G401 (cell line): Measurements from ENCODE around the gene NPB. TPM values are rescaled to one million over a fixed set of nuclear protein-coding genes. Genes with fewer than 3 reads are reported as not detected.

ENCODE experiments used
- DNase-seq: peaks from one replicate; pipeline ENCODE4 v3.0.0-alpha.2; 2015; ENCODE audit warnings: low spot score
- in situ Hi-C: cut with HindIII; loops from 2 replicates; pipeline ENCODE4 v1.10.0; 2016; ENCODE audit warnings: low sequenced_read_pairs, mixed read lengths
- total RNA-seq: library from RNA; depleted of rRNA; stranded (reverse); fragments of >200 nt; shearing (Covaris generic); gene quantifications from 2 replicates; pipeline ENCODE4 v1.2.3, GENCODE V29; 2014

The NPB gene
- total RNA-seq, 1 experiment from 2014 or later: 0.41 TPM

DNA sequence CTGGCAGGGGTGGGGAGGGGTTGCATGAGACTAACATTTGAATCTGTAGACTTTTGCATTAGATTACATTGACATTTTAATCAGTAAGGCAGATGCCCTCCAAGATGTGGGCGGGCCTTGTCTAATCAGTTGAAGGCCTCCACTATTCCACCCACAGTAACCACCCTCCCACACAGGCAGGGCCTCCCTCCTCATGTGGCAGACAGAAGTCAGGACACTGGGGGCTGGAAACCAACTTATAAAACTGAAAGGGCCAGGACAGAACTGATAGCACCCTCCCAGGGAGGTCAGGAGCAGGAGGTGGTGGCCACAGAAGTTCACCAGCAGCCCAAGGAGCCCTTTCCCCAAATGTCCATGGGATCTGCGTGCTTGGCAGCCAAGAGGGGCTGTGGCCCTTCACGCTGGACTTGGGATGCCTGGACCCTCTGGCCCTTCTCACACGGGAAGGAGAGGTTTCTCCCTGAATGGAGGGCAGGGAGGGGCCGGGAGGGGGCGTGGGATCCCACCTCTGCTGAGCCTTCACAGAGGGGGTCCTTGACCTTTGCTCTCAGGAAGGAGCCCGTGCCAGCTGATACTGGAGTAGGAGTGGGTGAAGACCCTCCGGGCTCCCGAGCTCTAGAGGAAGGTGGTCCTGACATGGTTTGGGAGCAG, 30.4 kb downstream of the NPB start:
- in situ Hi-C loops: no loop called here
- no peak for DNase-seq

DNA sequence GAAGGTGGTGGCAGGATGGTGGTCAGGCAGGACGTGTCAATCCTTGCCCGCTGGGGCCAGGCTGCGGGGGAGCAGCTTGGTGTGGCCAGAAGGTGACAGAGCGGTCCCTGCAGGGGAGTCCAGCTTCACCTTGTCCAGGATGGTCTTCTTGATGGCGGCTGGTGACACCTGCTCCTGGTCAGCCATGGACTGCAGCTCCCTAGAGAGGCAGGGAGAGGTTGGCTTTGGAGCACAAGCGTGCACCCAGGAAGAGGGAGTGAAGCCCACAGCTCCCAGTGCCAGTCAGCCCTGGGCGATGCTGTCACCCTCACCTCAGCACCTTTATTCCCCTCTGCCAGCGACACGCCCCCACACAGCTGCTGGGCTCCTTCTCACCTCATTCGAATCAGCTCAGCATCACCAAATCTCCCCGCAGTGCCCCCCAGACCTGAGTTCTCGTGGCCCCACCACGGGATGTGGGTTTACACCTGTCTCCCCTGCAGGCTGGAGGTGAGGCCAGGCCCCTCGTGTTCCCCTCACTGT, 31.2 kb downstream of the NPB start:
- in situ Hi-C loops: no loop called here
- no peak for DNase-seq

DNA sequence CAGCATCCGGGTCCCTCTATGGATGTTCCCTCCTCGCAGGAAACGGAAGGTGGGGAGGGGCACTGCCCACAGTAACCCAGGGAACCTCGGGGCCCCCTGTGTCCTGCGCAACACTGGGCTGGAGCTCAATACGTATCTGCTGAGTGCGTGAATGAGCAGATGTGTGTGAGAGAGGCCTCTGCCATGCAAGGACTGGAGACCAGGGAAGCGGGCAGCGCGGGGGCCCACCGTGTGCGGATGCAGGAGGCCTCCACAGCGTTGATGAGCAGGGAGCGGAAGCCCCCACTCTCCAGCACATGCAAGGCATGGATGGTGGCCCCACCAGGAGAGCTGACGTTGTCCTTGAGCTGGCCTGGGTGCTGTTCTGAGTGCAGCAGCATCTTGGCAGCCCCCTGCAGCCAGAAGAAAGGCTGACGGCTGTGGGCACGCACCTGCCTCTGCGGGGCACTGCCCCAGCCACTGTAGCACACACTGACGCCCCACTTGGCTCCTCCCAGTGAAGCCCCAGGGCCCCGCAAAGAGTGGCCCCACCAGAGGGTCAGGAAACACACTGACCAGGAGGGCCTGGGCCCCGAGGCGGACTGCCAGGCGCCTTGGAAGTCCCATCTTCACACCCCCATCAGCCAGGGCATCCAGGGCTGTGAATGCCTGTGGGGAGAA, 32.2 kb downstream of the NPB start:
- no peak for DNase-seq
- in situ Hi-C loops: no loop called here

DNA sequence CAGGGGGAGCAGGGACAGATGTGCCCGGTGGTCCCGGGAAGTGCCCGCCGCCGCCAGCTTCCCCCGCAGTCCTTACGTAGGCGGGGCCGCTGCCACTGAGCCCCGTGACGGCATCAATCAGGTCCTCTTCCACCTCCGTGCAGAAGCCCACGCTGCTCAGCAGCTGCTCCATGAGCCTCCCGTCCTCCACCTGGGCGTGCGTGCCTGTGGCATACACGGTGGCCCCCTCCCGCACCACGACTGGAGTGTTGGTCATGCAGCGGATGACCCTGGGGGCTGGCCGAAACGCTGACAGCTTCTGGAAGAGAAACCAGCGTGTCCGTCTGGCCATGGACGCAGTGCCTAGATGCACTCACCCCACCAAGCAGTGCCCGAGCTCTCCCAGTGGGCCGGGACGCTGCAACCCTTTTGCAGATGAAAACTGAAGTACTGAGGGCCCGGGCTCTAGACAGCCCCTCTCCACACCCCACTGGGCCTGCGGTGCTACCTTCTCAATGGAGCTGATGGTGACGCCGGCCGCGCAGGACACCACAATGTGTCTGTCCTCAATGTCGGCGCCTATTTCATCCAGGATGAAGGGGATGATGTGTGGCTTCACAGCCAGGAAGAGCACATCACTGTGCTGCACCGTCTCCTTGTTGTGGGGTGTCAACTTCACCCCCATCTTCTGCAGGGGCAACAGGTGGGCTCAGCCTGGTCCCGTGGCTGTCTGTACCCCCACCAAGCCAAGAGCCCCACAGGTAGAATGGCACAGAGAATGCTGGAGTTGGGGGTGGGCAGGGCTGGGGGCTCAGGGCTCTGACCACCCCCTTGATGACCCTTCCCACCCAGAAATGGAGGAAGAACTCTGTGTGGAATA, 33.0 kb downstream of the NPB start:
- DNase-seq: no peak
- in situ Hi-C loops: no loop called here

DNA sequence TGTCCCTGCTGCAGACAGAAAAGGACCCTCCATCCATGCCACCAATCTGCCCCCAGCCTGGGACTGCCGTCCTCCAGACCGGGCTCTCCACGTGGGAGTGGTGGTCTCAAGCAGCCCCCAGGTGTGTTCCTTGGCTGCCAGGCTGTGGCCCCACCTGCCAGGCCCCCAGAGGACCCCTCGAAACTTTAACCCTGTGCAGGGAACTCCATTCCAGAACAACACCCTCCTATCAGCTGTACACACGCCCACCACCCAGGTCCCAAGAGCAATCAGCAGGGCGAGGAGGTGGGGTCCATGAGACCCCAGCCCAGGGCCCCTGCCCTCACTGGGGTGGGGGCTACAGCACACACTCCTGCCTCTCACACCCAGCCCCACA, 33.7 kb downstream of the NPB start:
- DNase-seq: no peak
- in situ Hi-C loops: no loop called here

DNA sequence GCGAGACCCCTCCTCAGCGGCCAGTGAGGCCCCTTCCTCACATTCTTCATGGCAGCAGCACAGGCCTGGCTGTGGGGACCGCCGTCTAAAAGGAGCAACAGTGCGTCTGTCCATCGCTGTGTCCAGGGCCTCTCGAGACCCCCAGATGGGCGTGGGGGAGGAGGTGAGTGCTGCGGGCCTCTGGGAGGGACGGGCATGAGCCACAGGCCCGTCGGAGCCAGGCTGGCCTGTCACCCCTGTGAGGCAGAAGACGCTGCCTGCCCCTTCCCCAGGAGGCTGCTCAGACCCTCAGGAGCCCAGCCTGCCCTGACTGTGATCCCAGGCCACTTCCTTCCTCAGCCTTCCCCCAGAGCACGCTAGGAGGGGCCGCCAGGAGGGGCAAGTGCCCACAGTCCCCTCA, 37.2 kb downstream of the NPB start:
- in situ Hi-C loops: no loop called here
- DNase-seq: no peak

DNA sequence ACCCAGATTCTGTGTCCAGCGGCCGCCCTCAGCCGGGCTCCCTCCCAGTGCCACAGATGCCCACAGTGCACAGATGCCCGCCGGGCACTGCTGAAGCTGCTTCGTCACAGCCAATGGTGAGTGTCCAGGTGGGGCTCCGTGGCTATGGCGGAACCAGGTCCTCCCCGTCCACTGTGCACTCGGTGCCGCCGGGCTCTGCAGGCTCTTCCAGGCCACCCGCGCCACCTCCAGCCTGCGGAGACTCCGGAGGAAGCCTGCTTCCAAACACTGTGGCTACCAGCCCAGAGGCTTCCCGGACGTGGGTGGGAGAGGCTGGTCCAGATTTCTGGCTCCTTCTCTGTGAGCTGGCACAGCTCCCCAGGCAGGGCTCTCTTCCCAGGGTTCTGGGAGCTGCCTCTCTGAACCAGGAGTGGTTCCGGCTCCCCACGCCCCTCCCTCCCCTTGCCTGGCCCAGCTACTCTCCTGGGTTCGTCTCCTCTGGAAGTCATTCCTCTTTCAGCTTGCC, 37.9 kb downstream of the NPB start:
- in situ Hi-C loops: no loop called here
- DNase-seq: peak; percentile 64

DNA sequence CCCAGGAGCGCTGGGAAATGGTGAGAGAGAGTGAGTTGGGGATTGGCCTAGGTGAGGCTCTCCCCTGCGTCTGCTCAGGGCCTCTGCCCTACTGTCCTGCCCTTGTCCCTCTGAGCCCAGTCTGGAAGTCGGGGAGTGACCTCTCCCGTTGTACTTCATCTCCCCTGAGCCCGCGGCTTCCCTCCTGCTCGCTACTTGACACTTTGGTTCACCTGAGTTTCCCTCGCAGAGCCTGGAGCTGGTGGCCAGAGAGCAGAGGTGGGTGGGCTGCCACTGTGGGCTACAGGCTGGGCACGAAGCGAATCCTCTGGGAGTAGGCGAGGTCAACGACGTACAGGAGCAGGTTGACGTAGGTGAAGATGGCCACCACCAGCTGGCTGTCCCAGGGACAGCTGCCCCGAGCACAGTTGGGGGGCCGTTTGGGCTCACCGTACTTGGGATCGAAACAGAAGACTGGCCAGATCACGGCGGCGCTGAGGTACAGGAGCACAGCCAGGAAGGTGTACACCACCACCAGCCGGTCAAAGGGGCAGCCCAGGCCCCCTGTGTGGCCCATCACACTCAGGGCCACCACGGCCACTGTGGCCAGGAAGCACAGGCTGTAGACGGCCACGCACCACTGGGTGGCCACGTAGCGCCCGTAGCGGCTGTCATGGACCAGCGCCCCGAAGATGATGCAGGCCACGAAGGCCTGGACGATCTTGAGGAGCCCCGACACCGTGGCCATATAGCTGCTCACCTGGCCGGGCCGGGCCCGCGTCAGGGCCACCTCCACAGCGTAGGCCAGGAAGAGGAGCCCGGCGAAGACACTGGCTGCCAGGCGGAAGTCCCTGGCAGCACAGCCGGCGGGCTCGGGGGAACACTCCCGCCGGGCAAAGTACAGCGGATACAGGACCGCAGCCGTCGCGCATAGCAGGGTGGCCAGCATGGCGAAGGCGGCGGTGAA, 38.8 kb downstream of the NPB start:
- in situ Hi-C loops: no loop called here
- no peak for DNase-seq

DNA sequence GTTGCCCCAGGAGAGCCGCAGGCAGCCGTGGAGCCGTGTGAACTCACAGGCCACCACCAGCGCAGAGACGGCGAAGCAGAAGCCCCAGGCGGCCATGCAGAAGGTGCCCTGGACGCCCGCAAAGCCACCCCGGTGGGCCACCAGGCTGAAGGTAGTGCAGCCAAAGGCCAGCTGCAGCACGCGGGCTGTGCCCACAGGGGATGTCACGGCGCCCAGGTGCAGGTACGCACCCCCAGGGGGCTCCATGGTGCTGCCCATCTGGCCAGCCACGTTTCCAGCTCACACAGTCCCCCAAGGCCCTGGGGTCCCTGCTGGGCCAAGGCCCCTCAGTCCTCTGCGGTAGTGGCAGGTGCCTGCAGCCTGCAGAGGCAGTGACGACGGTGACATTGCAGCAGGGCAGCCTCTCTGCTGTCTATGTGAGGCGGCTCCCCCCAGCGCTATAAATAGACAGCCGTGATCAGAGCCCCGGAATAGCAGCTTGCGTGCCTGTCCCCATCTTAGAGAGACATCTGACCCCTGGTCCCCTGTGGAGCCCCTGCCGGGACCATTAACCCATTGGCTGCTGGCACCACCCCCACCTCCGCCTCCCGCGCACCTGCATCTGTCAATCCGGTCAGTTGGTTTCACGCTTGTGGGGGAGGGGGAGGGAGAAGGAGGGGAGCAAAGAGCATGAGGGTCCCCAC, 39.6 kb downstream of the NPB start:
- DNase-seq: no peak
- in situ Hi-C loops: no loop called here

DNA sequence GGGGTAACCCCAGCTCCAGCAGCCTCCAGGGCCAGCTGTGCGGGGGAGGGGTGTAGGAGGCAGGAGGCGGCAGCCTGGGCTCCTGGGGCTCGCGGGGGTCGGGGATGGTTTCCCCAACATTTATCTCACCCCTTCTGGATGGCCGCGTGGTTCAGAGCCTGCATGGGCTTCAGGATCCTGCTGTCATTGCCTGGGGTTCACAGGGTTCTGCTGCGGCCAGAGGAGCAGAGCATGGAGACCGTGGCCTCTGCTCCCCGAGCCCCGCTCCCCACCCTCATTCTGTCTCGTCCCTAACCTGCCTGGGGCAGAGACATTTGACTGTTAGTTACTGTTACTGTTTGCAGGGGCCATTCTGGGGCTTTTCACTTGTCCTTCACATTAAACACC, 40.1 kb downstream of the NPB start:
- in situ Hi-C loops: no loop called here
- DNase-seq: no peak

DNA sequence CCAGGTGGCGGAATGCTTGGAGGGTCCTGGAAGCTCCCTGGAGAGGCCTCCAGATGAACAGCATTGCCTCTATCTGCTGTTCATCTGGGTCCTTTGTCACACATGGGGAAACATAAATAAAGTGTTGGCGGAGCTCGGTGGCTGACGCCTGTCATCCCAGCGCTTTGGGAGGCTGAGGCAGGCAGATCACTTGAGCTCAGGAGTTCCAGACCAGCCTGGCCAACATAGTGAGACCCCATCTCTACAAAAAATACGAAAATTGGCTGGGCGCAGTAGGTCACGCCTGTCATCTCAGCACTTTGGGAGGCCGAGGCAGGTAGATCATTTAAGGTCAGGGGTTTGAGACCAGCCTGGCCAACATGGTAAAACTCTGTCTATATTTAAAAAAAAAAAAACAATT, 42.8 kb downstream of the NPB start:
- DNase-seq: no peak
- in situ Hi-C loops: no loop called here

DNA sequence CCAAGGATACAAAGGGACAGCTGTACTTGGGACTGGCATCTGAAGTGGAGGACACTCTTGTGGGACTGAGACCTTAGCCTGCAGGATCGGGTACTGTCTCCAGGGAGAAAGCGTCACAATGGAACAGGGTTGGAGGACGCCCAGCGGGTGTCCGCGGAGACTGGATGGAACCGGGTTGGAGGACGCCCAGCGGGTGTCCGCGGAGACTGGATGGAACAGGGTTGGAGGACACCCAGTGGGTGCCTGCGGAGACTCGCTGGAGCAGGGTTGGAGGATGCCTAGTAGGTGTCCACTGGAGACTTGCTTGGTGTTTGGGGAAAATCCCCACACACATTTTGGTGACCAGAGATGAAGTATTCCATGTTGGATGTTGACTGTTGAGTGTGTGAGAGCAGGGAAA, 45.2 kb downstream of the NPB start, which contains the start of gene MYADML2:
Gene MYADML2 (minus strand): TSS at position 45 of the 400 bp plus-strand sequence. CDS start 5,492 bp downstream, outside the sequence.
- DNase-seq: no peak
- in situ Hi-C loops: no loop called here

DNA sequence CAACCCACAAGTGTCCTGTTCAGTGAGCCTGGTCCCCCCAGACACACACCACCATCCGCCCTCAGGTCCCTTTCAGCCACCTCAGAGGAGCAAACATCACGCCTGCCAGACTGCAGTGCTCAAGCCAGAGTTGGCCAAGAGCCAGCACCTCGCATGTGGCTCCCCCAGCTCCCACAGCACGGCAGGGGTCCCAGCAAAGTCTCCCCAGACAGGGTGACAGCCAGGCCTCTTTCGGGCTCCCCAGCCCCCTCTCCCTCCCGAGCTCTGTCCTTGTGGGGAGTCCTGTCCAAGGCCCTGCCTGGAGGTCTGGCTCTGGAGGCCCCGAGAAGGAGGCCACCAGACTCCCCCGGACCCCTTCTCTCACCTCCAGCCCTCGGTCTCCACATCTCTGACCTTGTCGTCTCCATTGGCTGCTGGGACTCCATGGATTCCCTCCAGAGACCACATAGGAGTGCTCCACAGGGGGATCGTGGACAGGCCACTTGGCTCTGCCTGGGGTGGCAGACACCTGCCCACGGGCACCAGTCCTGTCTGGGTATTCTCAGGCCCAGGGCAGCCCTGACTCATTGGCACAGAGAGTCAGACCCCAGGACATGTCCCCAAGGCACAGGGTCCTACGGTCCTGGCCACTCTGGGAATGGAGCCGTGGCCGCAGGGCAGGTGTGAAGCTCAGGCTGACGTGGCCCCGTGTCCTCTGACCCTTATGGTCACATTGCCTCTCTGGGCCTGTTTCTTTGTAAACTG, 46.8 kb downstream of the NPB start:
- DNase-seq: no peak
- in situ Hi-C loops: no loop called here

DNA sequence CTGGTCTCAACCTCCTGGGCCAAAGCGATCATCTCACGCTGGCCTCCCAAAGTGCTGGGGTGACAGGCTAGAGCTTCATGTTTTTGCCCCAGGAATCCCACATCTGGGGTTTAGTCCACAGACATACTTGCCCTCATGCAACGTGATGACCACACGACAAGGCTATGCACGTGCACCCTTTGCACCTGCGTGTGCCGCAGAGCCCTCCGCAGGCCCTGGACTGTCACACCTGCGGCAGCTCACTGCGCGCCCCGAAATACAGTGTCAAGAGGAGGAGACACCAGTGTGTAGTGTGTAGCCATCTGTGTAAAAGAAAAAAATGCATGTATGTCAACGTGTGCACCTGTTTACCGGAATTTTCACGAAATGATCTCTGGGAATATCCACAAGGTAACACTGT, 48.5 kb downstream of the NPB start:
- in situ Hi-C loops: no loop called here
- no peak for DNase-seq

DNA sequence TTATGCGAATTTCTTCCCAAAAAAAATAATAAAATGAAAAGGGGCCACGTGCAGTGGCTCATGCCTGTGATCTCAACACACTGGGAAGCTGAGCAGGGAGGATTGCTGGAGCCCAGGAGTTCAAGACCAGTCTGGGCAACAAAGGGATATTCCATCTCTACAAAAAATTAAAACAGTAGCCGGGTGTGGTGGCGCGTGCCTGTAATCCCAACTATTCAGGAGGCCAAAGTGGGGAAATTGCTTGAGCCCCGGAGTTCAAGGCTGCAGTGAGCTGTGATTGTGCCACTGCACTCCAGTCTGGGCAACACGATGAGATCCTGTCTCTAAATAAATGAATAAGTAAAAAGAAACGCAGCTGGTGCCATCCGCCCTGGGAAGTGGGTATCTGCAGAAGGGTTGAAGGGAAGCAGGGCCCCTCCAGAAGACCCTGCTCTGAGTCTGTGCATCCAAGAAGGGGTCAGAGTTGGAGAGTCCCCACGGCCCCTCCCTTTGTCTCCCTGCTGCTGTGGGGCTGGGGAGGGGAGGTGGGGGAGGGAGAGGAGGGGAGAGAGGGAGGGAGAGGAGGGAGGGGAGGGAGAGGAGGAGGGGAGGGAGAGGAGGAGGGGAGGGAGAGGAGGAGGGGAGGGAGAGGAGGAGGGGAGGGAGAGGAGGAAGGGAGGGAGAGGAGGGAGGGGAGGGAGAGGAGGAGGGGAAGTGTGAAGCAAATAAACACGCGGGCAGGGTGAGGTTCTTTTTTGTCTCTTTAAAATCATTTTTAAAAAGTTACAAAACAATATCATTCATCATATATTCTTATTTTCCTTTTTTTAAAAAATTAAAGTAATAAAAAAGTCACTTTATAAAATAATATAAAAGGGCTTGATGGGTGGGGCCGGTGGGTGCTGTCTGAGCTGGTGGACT, 50.0 kb downstream of the NPB start:
- no peak for DNase-seq
- in situ Hi-C loops: no loop called here
